SK-N-MC (cell line): ENCODE results near the gene FILIP1.
"Not testable (repeated sequence)": the region's sequence is repeated elsewhere in the genome, so short reads cannot be mapped to it uniquely, and the experiment has no call there.

Experiments
- DNase-seq: peaks from one replicate; pipeline ENCODE4 v3.0.0-alpha.2; 2011; ENCODE audit warnings: low read depth, low spot score
- H3K27ac ChIP-seq: fragments of 200-600 bp; sonication (generic); 2 replicates; pipeline ENCODE4 v1.5.1; 2016; ENCODE audit warnings: mixed run types
- H3K36me3 ChIP-seq: fragments of 200-600 bp; sonication (generic); 2 replicates; pipeline ENCODE4 v1.6.1; 2017; ENCODE audit warnings: antibody characterized with exemption, low read length, mixed read lengths; ENCODE audit not compliant: insufficient read depth
- H3K4me3 ChIP-seq: fragments of 200-600 bp; sonication (generic); 2 replicates; pipeline ENCODE4 v1.5.1; 2016
- H3K9ac ChIP-seq: fragments of 200-600 bp; sonication (generic); 2 replicates; pipeline ENCODE4 v1.8.0; 2017; ENCODE audit warnings: mixed run types, mixed read lengths; ENCODE audit not compliant: insufficient read length
- H3K9me3 ChIP-seq: fragments of 200-600 bp; sonication (generic); 2 replicates; pipeline ENCODE4 v1.6.1; 2017; ENCODE audit warnings: low read depth, mild to moderate bottlenecking, antibody characterized with exemption, low read length, moderate library complexity, mixed read lengths
- EZH2 ChIP-seq: fragments of 200-600 bp; sonication (generic); IDR thresholded peaks from one replicate; pipeline ENCODE4 v1.6.1; 2017; ENCODE audit warnings: antibody characterized with exemption
- FOXP2 ChIP-seq: optimal IDR thresholded peaks from 2 replicates; pipeline ENCODE3; 2011; ENCODE audit warnings: mild to moderate bottlenecking, moderate library complexity; ENCODE audit not compliant: insufficient read depth; ENCODE audit errors: extremely low read length, control extremely low read depth
- POLR2AphosphoS5 ChIP-seq: IDR thresholded peaks from 2 replicates; pipeline ENCODE4 v1.6.1; 2012; ENCODE audit warnings: mild to moderate bottlenecking, low read depth, low read length, borderline replicate concordance

The FILIP1 gene

DNA sequence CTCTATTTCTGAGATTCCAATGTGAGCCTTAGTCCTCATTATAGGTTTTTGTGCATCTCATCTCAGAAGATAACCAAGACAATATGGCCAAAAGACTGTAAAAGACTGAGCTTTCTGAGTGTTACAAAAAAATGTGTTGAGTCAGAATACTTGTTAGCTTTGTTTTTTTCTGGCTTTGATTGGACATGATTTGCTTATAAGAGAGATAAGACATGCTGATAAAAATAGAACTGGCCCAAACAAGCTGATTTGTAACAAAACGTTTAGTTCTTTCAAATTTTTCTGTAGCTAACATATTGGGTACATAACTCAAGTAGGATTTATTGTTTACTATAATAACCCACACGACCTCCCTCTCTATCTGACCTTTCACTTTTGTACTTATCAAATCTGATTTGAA lies 32.9 kb downstream of the FILIP1 start:
- no peak overlapping the region for H3K4me3 ChIP-seq

DNA sequence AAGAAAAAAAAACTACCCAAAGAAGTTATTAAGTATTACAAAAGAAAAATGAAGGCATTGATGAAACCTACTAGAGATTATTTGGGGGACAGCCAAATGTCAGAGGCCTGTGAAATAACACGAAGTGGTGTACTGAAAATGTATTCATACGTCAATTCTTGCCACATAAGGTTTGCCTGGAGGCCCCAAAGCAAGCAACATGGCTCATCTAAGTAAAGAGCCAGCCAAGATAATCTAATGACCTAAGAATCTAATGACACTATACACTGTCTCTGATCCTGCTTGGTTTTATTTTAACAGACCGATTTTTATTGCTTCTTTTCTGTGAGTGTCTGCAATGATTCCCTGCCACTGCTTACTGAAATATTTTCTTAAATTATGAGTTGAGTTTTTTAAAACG lies 34.7 kb downstream of the FILIP1 start:
- Histone ChIP-seq H3K9ac (no peak overlapping the region), H3K9me3 (no peaks in the 10 kb centered on the region), H3K36me3 (no peaks in the 10 kb centered on the region), H3K27ac (peak overlapping the region; percentile 67; the same call in 1 of the 2 replicates), H3K4me3 (peak overlapping the region; percentile 36; the same call in 1 of the 2 replicates)
- DNase-seq: peak; percentile 40
- TF ChIP-seq FOXP2: no peak
- no peak for TF ChIP-seq POLR2AphosphoS5
- TF ChIP-seq EZH2: no peak

More for the DNA sequence above, 32.9 kb downstream of the FILIP1 start:
- H3K9me3 ChIP-seq: no peaks in the 10 kb centered on the region
- TF ChIP-seq POLR2AphosphoS5 (no peak), FOXP2 (no peak), EZH2 (no peak)
- no peak overlapping the region for H3K9ac ChIP-seq
- no peaks in the 10 kb centered on the region for H3K36me3 ChIP-seq
- no peak overlapping the region for H3K27ac ChIP-seq
- no peak for DNase-seq

DNA sequence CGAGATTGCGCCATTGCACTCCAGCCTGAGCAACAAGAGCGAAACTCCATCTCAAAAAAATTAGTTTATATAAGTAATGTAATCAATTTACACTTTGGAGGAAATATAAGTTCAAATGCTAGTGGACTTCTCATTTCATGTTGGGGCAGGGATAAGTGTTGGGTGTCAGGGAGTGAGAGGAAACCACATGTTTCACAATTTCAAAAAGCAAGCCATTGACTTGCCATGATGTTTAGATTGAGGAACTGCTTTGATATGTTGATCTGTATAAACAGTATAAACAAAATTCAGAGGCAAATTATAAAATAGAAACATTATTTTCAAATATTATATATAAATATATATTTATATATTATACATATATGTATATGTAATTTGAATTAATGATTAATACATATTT lies 42.7 kb downstream of the FILIP1 start:
- Histone ChIP-seq H3K9me3 (no peaks in the 10 kb centered on the region), H3K27ac (no peak overlapping the region), H3K9ac (no peak overlapping the region), H3K36me3 (no peaks in the 10 kb centered on the region), H3K4me3 (no peak overlapping the region)
- DNase-seq: no peak
- TF ChIP-seq FOXP2 (no peak), POLR2AphosphoS5 (no peak), EZH2 (no peak)

GRCh38 chr6:75449630-75450206 lies 43.9 kb downstream of the FILIP1 start:
- no peaks in the 10 kb centered on the region for H3K9me3 ChIP-seq
- no peaks in the 10 kb centered on the region for H3K36me3 ChIP-seq
- TF ChIP-seq FOXP2 (no peak), EZH2 (no peak), POLR2AphosphoS5 (no peak)
- no peak overlapping the region for H3K4me3 ChIP-seq
- H3K9ac ChIP-seq: no peak overlapping the region
- H3K27ac ChIP-seq: no peak overlapping the region
- no peak for DNase-seq

GRCh38 chr6:75446241-75446880 lies 47.2 kb downstream of the FILIP1 start:
- Histone ChIP-seq H3K27ac (no peak overlapping the region), H3K4me3 (no peak overlapping the region), H3K9me3 (no peaks in the 10 kb centered on the region), H3K36me3 (no peaks in the 10 kb centered on the region), H3K9ac (no peak overlapping the region)
- no peak for DNase-seq
- TF ChIP-seq FOXP2: no peak
- TF ChIP-seq EZH2: no peak
- no peak for TF ChIP-seq POLR2AphosphoS5

DNA sequence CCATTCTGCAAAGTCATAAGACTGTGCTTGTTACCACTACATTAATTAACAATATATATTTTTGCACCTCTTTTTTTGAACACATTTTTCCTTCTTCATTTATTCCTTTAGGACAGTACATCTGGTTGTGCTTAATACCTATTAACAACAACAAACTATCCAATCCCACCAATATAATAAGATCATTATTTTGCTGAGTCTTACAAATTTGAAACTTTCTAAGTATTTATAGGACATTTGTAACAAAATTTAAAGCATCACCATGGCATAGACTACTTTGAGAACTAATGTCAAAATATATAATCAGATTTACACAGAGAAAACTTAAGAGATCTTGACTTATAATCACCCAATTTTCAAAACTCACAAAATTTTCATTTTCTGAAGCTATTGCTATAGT lies 47.9 kb downstream of the FILIP1 start:
- TF ChIP-seq EZH2 (no peak), FOXP2 (no peak), POLR2AphosphoS5 (no peak)
- DNase-seq: no peak
- Histone ChIP-seq H3K9ac (no peak overlapping the region), H3K9me3 (no peaks in the 10 kb centered on the region), H3K36me3 (no peaks in the 10 kb centered on the region), H3K4me3 (no peak overlapping the region), H3K27ac (no peak overlapping the region)

DNA sequence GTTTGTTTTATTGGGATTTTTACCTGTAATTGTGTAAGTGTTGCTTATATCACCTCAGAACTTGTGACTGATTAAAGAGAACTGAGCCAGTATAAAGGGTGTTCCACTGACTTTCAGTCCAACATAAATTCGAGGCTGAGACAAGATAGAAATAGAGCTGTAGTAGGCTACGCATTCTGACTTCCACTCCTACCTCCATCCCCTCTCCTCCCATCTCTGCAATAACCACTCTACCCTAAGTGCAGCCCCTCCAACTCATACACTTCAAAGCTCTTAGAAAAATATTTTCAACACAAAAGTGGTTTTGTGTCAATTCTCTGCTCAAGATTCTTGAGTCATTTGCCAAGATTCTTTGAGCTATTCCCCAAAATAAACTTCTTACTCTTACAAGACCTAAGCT lies 48.7 kb downstream of the FILIP1 start:
- Histone ChIP-seq H3K27ac (no peak overlapping the region), H3K9ac (no peak overlapping the region), H3K36me3 (no peaks in the 10 kb centered on the region), H3K4me3 (no peak overlapping the region), H3K9me3 (no peaks in the 10 kb centered on the region)
- no peak for TF ChIP-seq FOXP2
- no peak for TF ChIP-seq EZH2
- TF ChIP-seq POLR2AphosphoS5: no peak
- DNase-seq: no peak

DNA sequence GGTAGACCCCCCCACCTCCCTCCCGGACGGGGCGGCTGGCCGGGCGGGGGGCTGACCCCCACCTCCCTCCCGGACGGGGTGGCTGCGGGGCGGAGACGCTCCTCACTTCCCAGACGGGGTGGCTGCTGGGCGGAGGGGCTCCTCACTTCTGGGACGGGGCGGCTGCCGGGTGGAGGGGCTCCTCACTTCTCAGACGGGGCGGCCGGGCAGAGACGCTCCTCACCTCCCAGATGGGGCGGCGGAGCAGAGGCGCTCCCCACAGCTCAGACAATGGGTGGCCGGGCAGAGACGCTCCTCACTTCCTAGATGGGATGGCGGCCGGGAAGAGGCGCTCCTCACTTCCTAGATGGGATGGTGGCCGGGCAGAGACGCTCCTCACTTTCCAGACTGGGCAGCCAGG lies 51.7 kb downstream of the FILIP1 start:
- H3K36me3 ChIP-seq, H3K9me3 ChIP-seq, H3K9ac ChIP-seq, H3K27ac ChIP-seq, H3K4me3 ChIP-seq, DNase-seq: not testable (repeated sequence)

- H3K27ac ChIP-seq, H3K9me3 ChIP-seq, H3K4me3 ChIP-seq, H3K9ac ChIP-seq, DNase-seq, H3K36me3 ChIP-seq: not testable (repeated sequence)
Observed at GRCh38 chr6:75441479-75441878, 52.1 kb downstream of the FILIP1 start.

DNA sequence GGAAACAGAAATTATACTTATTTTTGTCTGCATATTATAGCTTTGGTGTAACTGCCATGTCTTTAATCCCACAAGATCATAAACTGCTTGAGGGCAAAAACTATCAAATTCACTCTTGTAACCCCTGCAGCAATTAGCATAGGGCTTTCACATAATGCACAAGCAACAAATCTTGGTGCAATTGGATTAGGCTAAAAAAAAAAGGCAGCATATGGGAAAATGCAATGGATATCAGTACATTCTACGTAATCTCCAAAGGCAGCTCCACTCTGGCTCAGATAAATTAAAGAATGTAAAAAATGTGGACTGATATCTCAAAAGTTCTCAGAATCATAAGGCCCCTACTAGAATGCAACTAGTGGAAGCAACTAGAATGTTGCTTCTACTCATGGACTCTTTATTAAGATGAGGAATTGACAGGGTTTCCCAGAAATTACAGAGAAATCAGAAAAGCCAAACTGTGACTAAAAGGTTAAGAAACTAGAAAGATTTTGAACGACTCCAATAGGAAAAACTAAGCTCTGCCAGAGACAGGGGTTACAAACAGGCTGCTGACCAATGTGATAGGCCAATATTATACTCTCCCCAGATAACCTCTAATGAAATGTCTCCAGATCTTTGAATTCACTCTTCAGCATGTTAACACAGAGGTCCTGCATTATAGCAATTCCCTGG lies 55.0 kb downstream of the FILIP1 start:
- Histone ChIP-seq H3K9me3 (no peaks in the 10 kb centered on the region), H3K27ac (peak overlapping the region; percentile 65), H3K36me3 (no peaks in the 10 kb centered on the region), H3K9ac (no peak overlapping the region), H3K4me3 (no peak overlapping the region)
- DNase-seq: no peak
- no peak for TF ChIP-seq EZH2
